Caco-2 (cell line): ENCODE results near the gene DYRK3. TPM values are rescaled to one million over a fixed set of nuclear protein-coding genes. Genes with fewer than 3 reads are reported as not detected.
A peak's percentile ranks its signal among the peaks of the same experiment; 100 is the strongest.

ENCODE experiments used
- BruUV-seq: library from RNA; stranded (reverse); fragments of 400-500 nt; replicated peaks from 2 replicates; lab custom pipeline; 2021; lab: Mats Ljungman, UMichigan
- CTCF ChIA-PET: fragments of 300-600 bp; sonication (Branson Sonifier 250); formaldehyde crosslinking; loops from one replicate; lab custom pipeline; 2022; ENCODE audit warnings: antibody characterized with exemption; lab: Charles Lee
- POLR2A ChIA-PET: fragments of 300-600 bp; sonication (Branson Sonifier 250); formaldehyde crosslinking; loops from one replicate; lab custom pipeline; 2022; ENCODE audit warnings: antibody characterized with exemption; lab: Charles Lee
- DNase-seq, 2 experiments: peaks; one replicate each; pipeline versions ENCODE4 v3.0.0 to v3.0.0-alpha.2; 2020 to 2022
- H3K27me3 ChIP-seq: replicated peaks from 2 replicates; pipeline ENCODE4 v1.6.0; 2011; ENCODE audit warnings: low read length; ENCODE audit not compliant: control insufficient read depth, insufficient read depth
- H3K36me3 ChIP-seq: 2 replicates; pipeline ENCODE4 v1.5.1; 2011; ENCODE audit warnings: low read length; ENCODE audit not compliant: control insufficient read depth, insufficient read depth
- H3K4me1 ChIP-seq: fragments of 250-450 bp; sonication (Bioruptor Pico); 2 replicates; pipeline ENCODE4 v1.5.1; 2020; ENCODE audit warnings: mild to moderate bottlenecking
- H3K4me3 ChIP-seq: 2 replicates; pipeline ENCODE4 v1.5.1; 2011; ENCODE audit warnings: low read depth, mild to moderate bottlenecking, control low read depth, low read length
- H3K9me3 ChIP-seq: fragments of 250-450 bp; sonication (Bioruptor Pico); 2 replicates; pipeline ENCODE4 v1.5.1; 2020; ENCODE audit warnings: mild to moderate bottlenecking, moderate library complexity
- H3K27ac Mint-ChIP-seq: one replicate; pipeline ENCODE4 v1.8.0; 2022; ENCODE audit warnings: mixed read lengths; ENCODE audit not compliant: unreplicated experiment
- H3K27me3 Mint-ChIP-seq: one replicate; pipeline ENCODE4 v1.8.0; 2022; ENCODE audit warnings: mixed read lengths; ENCODE audit not compliant: insufficient read depth, unreplicated experiment
- H3K36me3 Mint-ChIP-seq: one replicate; pipeline ENCODE4 v1.8.0; 2022; ENCODE audit warnings: mild to moderate bottlenecking, mixed read lengths; ENCODE audit not compliant: insufficient read depth, unreplicated experiment
- H3K4me1 Mint-ChIP-seq: one replicate; pipeline ENCODE4 v1.8.0; 2022; ENCODE audit warnings: low read depth, mixed read lengths; ENCODE audit not compliant: unreplicated experiment
- H3K4me3 Mint-ChIP-seq: one replicate; pipeline ENCODE4 v1.8.0; 2022; ENCODE audit warnings: mild to moderate bottlenecking, moderate library complexity, mixed read lengths; ENCODE audit not compliant: unreplicated experiment
- H3K9me3 Mint-ChIP-seq: one replicate; pipeline ENCODE4 v1.8.0; 2022; ENCODE audit warnings: mixed read lengths; ENCODE audit not compliant: unreplicated experiment
- intact Hi-C: fragments of 100-400 bp; cut with micrococcal nuclease; formaldehyde crosslinking; loops from one replicate; pipeline ENCODE4 v1.10.0; 2022; ENCODE audit not compliant: unreplicated experiment
- total RNA-seq: library from RNA; stranded (reverse); gene quantifications from 2 replicates; pipeline ENCODE4 v1.2.3, GENCODE V29; 2022
- TF ChIP-seq, protein P1 (sequence below), 2 experiments: fragments of 200-600 bp in 1 of 2; IDR thresholded peaks; 1 replicate in 1 of 2; 2 replicates in 1 of 2; pipeline versions ENCODE4 v1.5.1 to v1.8.0; 2011 to 2022; ENCODE audit warnings: antibody characterized with exemption in 1 of 2, control low read depth in 1 of 2, inconsistent platforms in 1 of 2, low read depth in 1 of 2, low read length in 1 of 2, mild to moderate bottlenecking in 1 of 2, moderate library complexity in 1 of 2; ENCODE audit not compliant: insufficient read depth in 1 of 2, severe bottlenecking in 1 of 2, unreplicated experiment in 1 of 2

DYRK3 gene
- total RNA-seq, 1 experiment from 2014 or later, result not detected

DNA sequence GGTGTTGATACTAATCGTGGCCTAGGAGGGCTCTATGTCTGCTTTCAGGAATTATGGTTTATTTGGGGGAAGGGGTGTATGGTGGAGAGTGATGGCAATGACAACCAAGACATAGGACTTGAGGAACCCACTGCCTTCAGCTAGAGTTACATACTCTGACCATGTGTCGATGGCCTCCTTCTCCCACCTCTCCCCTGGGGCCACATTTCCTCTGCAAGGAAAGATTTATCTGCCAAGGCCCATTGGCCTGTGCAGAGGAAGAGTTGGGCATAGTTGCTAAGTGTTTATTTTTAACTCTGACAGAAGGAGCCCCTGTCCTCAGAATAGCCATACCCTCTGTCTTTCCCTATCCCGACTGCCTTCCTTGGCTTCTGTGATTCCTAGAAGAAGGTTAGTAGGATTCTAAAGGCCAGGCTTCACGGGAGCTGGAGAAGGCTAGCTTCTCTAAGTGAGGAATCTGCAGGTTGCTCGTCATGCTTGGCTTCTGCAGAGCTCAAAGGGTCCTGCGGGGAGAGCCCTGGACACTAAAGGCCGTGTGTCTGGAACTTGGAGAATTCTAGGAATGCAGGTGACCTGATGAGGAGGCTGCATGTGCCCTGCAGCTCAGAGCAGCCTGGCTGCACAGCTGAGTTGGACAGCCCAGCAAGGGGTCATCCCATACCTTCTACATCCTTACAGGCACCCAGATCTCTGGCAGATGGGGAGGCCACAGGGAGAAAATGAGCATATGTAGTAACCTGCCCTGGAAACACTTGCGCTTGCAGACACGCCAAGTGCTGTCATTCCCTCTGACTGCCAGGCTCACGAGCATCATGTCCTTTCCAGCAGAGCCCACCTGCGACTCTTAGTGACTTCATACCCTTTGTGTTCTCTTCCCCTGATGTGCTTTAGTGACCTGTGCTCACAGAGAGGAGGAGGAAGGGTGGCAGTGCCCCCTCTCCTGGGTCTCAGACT is 59.1 kb downstream of the DYRK3 start:
- Histone ChIP-seq H3K27me3 (no peaks in the 10 kb centered on the region), H3K4me1 (peaks cover 56% of the 10 kb centered on the region), H3K36me3 (no peaks in the 10 kb centered on the region; the same call in 1 of the 2 replicates), H3K4me3 (no peak overlapping the region), H3K9me3 (no peaks in the 10 kb centered on the region)
- Mint-ChIP-seq H3K9me3 (no peaks in the 10 kb centered on the region), H3K36me3 (peaks cover 30% of the 10 kb centered on the region), H3K4me1 (peaks cover 59% of the 10 kb centered on the region), H3K27me3 (no peaks in the 10 kb centered on the region), H3K27ac (peak overlapping the region; percentile 75), H3K4me3 (peak overlapping the region; percentile 35)
- ChIA-PET POLR2A (interaction anchor here (0.9 to 1.3 kb wide), 2 partner anchors 10 to 20 kb away, joined by 3 to 5 read pairs; no protein-coding TSS in a partner anchor), CTCF (interaction anchor here (0.9 to 1.4 kb wide), 6 partner anchors 13 to 82 kb away, joined by 3 to 9 read pairs (median 6); no protein-coding TSS in a partner anchor)
- DNase-seq, result peak; percentile 70 to 85
- intact Hi-C loops, result no loop called here
- TF ChIP-seq, protein P1, sequence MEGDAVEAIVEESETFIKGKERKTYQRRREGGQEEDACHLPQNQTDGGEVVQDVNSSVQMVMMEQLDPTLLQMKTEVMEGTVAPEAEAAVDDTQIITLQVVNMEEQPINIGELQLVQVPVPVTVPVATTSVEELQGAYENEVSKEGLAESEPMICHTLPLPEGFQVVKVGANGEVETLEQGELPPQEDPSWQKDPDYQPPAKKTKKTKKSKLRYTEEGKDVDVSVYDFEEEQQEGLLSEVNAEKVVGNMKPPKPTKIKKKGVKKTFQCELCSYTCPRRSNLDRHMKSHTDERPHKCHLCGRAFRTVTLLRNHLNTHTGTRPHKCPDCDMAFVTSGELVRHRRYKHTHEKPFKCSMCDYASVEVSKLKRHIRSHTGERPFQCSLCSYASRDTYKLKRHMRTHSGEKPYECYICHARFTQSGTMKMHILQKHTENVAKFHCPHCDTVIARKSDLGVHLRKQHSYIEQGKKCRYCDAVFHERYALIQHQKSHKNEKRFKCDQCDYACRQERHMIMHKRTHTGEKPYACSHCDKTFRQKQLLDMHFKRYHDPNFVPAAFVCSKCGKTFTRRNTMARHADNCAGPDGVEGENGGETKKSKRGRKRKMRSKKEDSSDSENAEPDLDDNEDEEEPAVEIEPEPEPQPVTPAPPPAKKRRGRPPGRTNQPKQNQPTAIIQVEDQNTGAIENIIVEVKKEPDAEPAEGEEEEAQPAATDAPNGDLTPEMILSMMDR (IDR thresholded peaks at IDR 0.05; ENCODE audit: insufficient read depth in 1 of 2, low read depth in 1 of 2, low read length in 1 of 2, severe bottlenecking in 1 of 2, unreplicated experiment in 1 of 2), result no peak
- BruUV-seq, result no TSS peak

DNA sequence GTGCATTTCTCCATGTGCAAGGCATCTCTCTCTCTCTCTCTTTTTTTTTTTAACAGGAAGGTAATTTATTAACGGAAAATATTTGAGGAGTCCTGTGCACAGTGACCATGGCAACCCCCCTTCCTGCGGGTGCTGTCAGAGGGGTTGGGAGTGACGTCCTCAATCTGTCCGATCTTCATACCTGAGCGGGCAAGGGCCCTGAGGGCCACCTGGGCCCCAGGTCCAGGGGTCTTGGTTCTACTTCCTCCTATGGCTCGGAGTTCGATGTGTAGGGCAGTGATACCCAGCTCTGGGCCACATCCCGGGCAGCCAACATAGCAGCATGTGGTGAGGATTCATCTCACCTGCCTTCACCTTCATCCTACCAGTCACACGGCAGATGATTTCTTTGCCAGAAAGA is 60.4 kb downstream of the DYRK3 start:
- Histone ChIP-seq H3K36me3 (no peaks in the 10 kb centered on the region; the same call in 1 of the 2 replicates), H3K9me3 (no peaks in the 10 kb centered on the region), H3K27me3 (no peaks in the 10 kb centered on the region), H3K4me3 (no peak overlapping the region), H3K4me1 (peaks cover 44% of the 10 kb centered on the region)
- ChIA-PET CTCF (no interaction called here), POLR2A (no interaction called here)
- H3K4me3 Mint-ChIP-seq, result no peak overlapping the region
- H3K36me3 Mint-ChIP-seq, result peaks cover 30% of the 10 kb centered on the region
- H3K27ac Mint-ChIP-seq, result peak overlapping the region; percentile 75
- no peaks in the 10 kb centered on the region for H3K27me3 Mint-ChIP-seq
- TF ChIP-seq, protein P1 (IDR thresholded peaks at IDR 0.05; ENCODE audit: insufficient read depth in 1 of 2, low read depth in 1 of 2, low read length in 1 of 2, severe bottlenecking in 1 of 2, unreplicated experiment in 1 of 2), result no peak
- no peaks in the 10 kb centered on the region for H3K9me3 Mint-ChIP-seq
- intact Hi-C loops, result no loop called here
- BruUV-seq, result no TSS peak
- peaks cover 47% of the 10 kb centered on the region for H3K4me1 Mint-ChIP-seq
- DNase-seq, result no peak

DNA sequence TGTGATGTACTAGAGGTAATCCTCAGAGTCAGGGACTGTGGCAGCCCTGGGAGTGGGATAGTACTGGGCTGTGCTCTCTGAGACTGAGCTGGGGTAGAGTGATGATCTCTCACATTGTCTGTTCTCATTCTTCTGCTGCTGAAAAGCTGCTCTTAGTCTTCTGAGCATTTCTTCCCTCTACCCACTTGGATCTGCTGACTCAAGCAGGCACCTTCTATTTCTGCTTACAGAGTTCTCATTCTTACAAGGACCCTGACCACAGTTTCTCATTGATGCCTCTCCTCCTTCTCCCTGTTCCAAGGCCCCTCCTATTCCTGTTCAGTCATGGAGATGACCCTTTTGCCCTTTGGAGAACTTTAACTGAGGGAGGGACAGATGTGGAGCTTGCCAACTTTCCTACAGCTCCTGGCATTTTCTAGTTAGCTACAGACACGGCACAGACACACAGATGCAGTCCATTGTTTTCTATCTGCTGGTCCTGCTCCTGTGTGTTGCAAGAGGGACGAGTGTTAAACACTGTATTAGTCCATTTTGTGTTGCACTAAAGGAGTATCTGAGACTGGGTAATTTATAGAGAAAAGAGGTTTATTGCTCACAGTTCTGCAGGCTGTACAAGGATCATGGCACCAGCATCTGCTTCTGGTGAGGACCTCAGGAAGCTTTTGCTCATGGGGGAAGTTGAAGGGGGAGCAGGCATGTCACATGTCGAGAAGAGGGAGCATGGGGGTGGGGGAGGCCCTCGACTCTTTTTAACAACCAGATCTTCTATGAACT is 61.7 kb downstream of the DYRK3 start:
- Histone ChIP-seq H3K9me3 (no peaks in the 10 kb centered on the region), H3K4me3 (no peak overlapping the region), H3K36me3 (no peaks in the 10 kb centered on the region; the same call in 1 of the 2 replicates), H3K27me3 (no peaks in the 10 kb centered on the region), H3K4me1 (peaks cover 33% of the 10 kb centered on the region)
- Mint-ChIP-seq H3K4me3 (no peak overlapping the region), H3K27me3 (no peaks in the 10 kb centered on the region), H3K9me3 (no peaks in the 10 kb centered on the region), H3K36me3 (peaks cover 30% of the 10 kb centered on the region), H3K4me1 (peaks cover 39% of the 10 kb centered on the region), H3K27ac (peak overlapping the region; percentile 62)
- intact Hi-C loops, result no loop called here
- ChIA-PET POLR2A (no interaction called here), CTCF (no interaction called here)
- no peak for DNase-seq
- BruUV-seq, result no TSS peak
- TF ChIP-seq, protein P1 (IDR thresholded peaks at IDR 0.05; ENCODE audit: insufficient read depth in 1 of 2, low read depth in 1 of 2, low read length in 1 of 2, severe bottlenecking in 1 of 2, unreplicated experiment in 1 of 2), result no peak
